ENCODE data around the gene KAT14.

- TF ChIP-seq CTCF (IDR thresholded peaks at IDR 0.05; ENCODE audit: low read depth, low read length, poor library complexity, severe bottlenecking) (no peak), EZH2phosphoT487 (IDR thresholded peaks at IDR 0.05; ENCODE audit: borderline replicate concordance, low read length) (no peak)
These were observed 88.0 kb downstream of the KAT14 start for GRCh38 chr20:18225632-18226031.
